ENCODE measurements around the gene MAP2K4. TPM values are rescaled to one million over a fixed set of nuclear protein-coding genes. Genes with fewer than 3 reads are reported as not detected.

The MAP2K4 gene
- polyA plus RNA-seq, 1 donor, result 29.0 TPM

DNA sequence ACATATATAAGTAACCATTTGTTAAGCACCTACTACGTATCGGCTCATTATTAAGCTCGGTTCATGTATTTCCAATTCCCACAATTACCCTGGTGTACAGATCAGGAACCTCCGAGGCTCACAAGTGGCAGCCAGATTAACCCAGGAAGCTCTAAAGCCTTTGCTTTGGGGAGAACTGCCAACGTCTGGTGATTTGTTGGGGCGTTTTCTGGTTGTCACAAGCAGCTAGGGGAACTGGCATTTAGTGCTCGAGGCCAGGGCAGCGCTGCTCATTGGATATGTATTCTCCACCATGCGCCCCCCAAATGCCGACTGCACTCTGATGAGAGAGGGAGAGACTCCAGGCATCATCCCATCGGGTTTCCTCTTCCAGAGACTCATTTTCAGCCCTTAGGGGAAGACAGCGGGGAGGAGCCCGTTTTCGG is 23.9 kb upstream of the MAP2K4 start:
- no peaks in the 10 kb centered on the region for H3K4me1 ChIP-seq (ENCODE audit: control insufficient read depth, insufficient read depth, low read length)
- no CpG with 5 or more reads among the region's 14 CpGs for WGBS (ENCODE audit: insufficient coverage, low lambda C conversion rate)
- peak in 1 of 2 donors; percentile 19 for DNase-seq
- peaks cover 8% of the 10 kb centered on the region for H3K36me3 ChIP-seq (ENCODE audit: control insufficient read depth, insufficient read depth, low read length)
- H3K27ac ChIP-seq (ENCODE audit: low read length), result peak overlapping the region; percentile 93
- peak overlapping the region; percentile 85 for H3K4me3 ChIP-seq (ENCODE audit: low read length)
- H3K27me3 ChIP-seq (ENCODE audit: control insufficient read depth, insufficient read depth, low read length), result no peaks in the 10 kb centered on the region
- H3K9me3 ChIP-seq (ENCODE audit: control insufficient read depth, low read depth, low read length), result no peaks in the 10 kb centered on the region

DNA sequence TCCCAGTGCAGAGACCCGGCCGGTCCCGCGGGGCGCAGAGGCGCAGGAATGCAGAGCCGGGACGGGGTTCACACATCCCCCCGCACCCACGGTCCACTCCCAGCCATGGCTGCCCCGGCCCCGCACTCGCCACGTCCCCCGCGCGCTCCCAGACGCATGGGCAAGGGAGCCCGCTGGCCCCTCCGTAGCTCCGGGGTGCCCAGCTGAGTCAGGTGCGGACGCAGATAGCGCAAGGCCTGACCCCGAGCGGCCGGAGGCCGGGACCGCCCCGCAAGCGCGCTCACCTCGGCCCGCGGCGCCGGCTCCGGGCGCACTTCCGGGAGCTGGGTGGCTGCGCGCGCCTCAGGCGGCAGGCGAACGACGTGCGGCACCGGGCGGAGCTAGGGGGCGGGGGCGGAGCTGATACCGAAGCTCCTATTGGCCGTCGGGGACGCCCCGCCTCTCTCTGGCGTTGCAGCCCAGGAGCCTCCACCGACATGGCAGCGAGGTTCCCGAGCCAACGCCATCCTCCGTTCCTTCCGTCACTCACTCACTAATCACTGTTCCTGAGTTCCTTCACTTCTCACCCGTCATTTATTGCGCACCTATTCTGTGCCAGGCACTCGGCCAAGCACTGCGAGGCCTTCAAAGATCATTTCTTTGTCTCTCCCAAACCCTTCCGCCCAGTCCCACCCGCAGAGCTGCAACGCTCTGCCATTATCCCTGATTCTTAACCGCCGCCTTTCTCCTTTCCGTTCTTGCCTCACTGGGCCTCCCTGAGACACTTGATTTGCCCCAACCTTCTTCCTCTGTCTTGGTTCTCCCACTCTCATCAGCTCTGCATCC is 23.3 kb upstream of the MAP2K4 start, which contains the start of gene ZNF18:
Gene ZNF18 (minus strand): TSS at position 329 of the 825 bp plus-strand sequence. CDS start 4,646 bp downstream, outside the sequence.
- peak within 1 kb of the TSS; percentile 92 for H3K4me3 ChIP-seq (ENCODE audit: low read length)
- H3K36me3 ChIP-seq (ENCODE audit: control insufficient read depth, insufficient read depth, low read length), result peaks cover 2% of the 10 kb centered on the region
- H3K27ac ChIP-seq (ENCODE audit: low read length), result peak within 1 kb of the TSS; percentile 93
- H3K9me3 ChIP-seq (ENCODE audit: control insufficient read depth, low read depth, low read length), result no peaks in the 10 kb centered on the region
- 0% methylated on average over 4 of the region's 74 CpGs for WGBS (ENCODE audit: insufficient coverage, low lambda C conversion rate)
- H3K27me3 ChIP-seq (ENCODE audit: control insufficient read depth, insufficient read depth, low read length), result no peaks in the 10 kb centered on the region
- no peaks in the 10 kb centered on the region for H3K4me1 ChIP-seq (ENCODE audit: control insufficient read depth, insufficient read depth, low read length)
- DNase-seq, result peak; percentile 97

DNA sequence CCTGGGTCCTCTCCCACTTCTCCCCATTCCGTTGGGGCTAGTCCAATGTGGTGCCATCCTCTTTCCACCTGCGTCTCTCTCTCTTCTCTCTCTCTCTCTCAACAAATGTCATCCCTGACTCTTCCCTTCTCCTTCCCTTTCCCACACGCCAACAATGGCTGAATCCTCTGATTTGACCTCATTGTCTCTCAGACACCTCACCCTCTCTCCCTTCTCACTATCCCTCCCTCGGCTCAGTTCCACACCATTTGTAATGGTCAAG is 22.8 kb upstream of the MAP2K4 start:
- Histone ChIP-seq H3K36me3 (ENCODE audit: control insufficient read depth, insufficient read depth, low read length) (no peaks in the 10 kb centered on the region), H3K27me3 (ENCODE audit: control insufficient read depth, insufficient read depth, low read length) (no peaks in the 10 kb centered on the region), H3K9me3 (ENCODE audit: control insufficient read depth, low read depth, low read length) (no peaks in the 10 kb centered on the region), H3K4me3 (ENCODE audit: low read length) (peak overlapping the region; percentile 92), H3K4me1 (ENCODE audit: control insufficient read depth, insufficient read depth, low read length) (no peaks in the 10 kb centered on the region), H3K27ac (ENCODE audit: low read length) (peak overlapping the region; percentile 78)
- no CpG with 5 or more reads among the region's 4 CpGs for WGBS (ENCODE audit: insufficient coverage, low lambda C conversion rate)
- DNase-seq, result no peak

DNA sequence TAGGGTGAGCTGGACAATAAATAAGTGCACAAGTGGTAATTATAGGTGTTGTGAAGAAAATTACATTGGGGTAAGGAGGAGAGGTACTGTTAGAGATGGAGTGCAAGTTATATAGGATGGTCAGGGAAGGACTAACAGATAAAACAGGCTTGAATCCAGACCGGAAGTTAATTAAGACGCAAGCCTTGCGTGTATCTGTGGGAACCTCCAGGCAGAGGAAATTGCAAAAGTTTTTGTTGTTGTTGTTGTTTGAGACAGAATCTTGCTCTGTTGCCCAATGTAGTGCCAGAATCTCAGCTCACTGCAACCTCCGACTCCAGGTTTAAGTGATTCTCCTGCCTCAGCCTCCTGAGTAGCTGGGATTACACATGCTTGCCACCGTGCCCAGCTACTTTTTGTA is 21.0 kb upstream of the MAP2K4 start:
- Histone ChIP-seq H3K27me3 (ENCODE audit: control insufficient read depth, insufficient read depth, low read length) (no peaks in the 10 kb centered on the region), H3K27ac (ENCODE audit: low read length) (no peak overlapping the region), H3K4me1 (ENCODE audit: control insufficient read depth, insufficient read depth, low read length) (no peaks in the 10 kb centered on the region), H3K36me3 (ENCODE audit: control insufficient read depth, insufficient read depth, low read length) (no peaks in the 10 kb centered on the region), H3K9me3 (ENCODE audit: control insufficient read depth, low read depth, low read length) (no peaks in the 10 kb centered on the region), H3K4me3 (ENCODE audit: low read length) (no peak overlapping the region)
- no peak for DNase-seq
- WGBS (ENCODE audit: insufficient coverage, low lambda C conversion rate), result no CpG with 5 or more reads among the region's 5 CpGs

DNA sequence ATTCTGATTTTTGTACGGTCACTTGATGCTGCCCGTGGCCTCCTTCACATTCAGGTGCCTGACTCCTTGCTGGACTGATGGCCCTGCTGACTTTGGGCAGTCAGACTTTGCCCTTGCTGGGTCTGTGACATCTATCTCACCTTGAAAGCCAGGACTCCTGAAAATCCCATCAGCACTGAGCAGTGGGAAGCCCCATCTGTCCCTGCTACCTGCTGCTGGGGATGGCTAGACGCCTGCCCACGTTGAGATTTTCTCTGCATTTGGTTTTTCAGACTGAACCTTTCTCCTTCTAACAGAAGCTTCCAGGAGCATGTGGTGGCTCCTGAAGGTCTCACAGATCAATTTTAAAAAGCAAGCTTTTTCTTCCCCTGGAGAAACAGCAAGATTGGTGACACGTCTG is 13.2 kb upstream of the MAP2K4 start:
- H3K4me3 ChIP-seq (ENCODE audit: low read length), result no peak overlapping the region
- no peaks in the 10 kb centered on the region for H3K4me1 ChIP-seq (ENCODE audit: control insufficient read depth, insufficient read depth, low read length)
- H3K36me3 ChIP-seq (ENCODE audit: control insufficient read depth, insufficient read depth, low read length), result no peaks in the 10 kb centered on the region
- H3K9me3 ChIP-seq (ENCODE audit: control insufficient read depth, low read depth, low read length), result no peaks in the 10 kb centered on the region
- H3K27ac ChIP-seq (ENCODE audit: low read length), result no peak overlapping the region
- H3K27me3 ChIP-seq (ENCODE audit: control insufficient read depth, insufficient read depth, low read length), result no peaks in the 10 kb centered on the region
- no CpG with 5 or more reads among the region's 5 CpGs for WGBS (ENCODE audit: insufficient coverage, low lambda C conversion rate)
- no peak for DNase-seq

DNA sequence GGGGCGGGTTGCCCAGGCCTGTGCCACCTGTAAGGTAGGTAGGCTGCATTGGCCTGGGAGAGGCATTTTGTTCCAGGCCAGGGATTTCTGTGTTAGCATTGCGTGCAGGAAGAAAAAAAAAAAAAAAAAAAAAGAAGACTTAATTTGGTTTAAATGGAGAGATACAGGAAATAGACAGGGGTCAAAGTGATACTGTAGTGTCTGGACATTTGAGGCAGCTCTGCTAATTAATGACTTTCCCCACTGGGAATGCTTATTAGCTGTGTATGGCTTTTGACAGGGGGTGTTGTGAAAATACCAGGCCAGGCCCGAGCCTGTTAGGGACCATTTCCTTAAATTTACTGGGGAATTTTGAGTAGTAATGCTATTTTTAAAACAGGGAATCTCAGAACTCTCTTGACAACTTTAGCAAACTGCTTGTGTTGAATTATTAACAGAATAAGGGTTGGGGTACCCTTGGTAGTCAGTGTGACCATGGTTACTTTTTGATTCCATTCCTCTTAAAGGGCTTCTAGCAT is 1.0 kb downstream of the MAP2K4 start:
- 0% methylated on average over 1 of the region's 3 CpGs for WGBS (ENCODE audit: insufficient coverage, low lambda C conversion rate)
- Histone ChIP-seq H3K27ac (ENCODE audit: low read length) (no peak overlapping the region), H3K36me3 (ENCODE audit: control insufficient read depth, insufficient read depth, low read length) (no peaks in the 10 kb centered on the region), H3K4me1 (ENCODE audit: control insufficient read depth, insufficient read depth, low read length) (peaks cover 5% of the 10 kb centered on the region), H3K27me3 (ENCODE audit: control insufficient read depth, insufficient read depth, low read length) (peaks cover 5% of the 10 kb centered on the region), H3K4me3 (ENCODE audit: low read length) (peak overlapping the region; percentile 48), H3K9me3 (ENCODE audit: control insufficient read depth, low read depth, low read length) (no peaks in the 10 kb centered on the region)
- no peak for DNase-seq

DNA sequence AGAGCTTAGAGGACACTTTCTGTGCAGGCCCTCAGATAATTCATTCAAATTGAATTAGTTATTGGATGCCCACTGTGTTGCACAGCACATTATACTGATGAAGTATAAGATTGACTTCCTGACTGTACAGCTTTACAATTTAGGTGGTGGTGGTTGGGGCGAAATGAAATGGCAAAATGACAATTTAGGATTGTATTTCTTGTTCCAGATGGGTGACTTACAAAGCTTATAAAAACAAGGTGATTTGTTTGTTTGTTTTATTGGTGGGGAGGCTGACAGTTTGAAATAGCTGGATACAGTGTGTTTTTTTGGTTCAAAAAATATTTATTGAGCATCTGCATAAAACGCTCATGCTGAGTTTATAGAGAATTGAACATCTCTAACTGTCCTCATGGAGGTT is 1.6 kb downstream of the MAP2K4 start:
- Histone ChIP-seq H3K27me3 (ENCODE audit: control insufficient read depth, insufficient read depth, low read length) (peaks cover 5% of the 10 kb centered on the region), H3K36me3 (ENCODE audit: control insufficient read depth, insufficient read depth, low read length) (no peaks in the 10 kb centered on the region), H3K27ac (ENCODE audit: low read length) (no peak overlapping the region), H3K4me1 (ENCODE audit: control insufficient read depth, insufficient read depth, low read length) (peaks cover 5% of the 10 kb centered on the region), H3K9me3 (ENCODE audit: control insufficient read depth, low read depth, low read length) (no peaks in the 10 kb centered on the region), H3K4me3 (ENCODE audit: low read length) (no peak overlapping the region)
- WGBS (ENCODE audit: insufficient coverage, low lambda C conversion rate), result no CpG with 5 or more reads among the region's 2 CpGs
- no peak for DNase-seq

DNA sequence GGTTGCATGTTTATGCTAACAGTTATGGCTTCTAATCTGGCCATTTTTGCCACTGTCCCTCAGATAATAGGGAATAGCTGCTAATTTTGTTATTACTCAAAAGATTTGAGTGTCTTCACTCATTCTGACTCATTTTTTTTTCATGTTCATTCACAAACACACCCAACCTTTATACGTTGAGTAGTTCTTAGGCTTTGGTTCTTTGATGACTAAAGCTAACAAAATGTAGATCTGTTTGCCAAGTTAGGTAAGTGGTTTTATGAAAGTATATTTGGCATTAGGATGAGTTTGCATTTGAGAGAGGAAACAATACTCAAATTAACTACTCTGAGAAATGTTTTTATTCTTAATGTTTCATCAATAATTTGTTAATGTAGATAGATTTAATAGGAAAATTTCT is 3.6 kb downstream of the MAP2K4 start:
- H3K27ac ChIP-seq (ENCODE audit: low read length), result no peak overlapping the region

DNA sequence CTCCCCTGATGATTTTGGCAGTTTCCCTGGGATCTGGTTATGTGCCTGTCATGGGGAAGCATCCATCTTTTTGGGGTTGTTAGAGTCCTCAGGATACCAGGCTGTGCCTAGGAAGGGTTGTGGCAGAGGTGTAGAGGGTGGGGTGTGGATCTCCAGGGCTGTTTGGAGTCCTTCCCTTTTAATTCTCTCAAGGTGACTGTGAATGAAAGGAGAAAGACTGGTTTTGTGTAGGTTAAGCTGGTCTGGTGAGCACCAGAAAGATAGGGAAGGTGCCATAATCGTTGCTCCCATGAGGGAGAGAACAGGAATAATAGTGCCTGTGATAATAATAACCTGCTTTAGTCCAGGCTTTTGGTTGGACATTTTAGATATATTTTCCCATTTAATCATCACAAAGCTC is 7.0 kb downstream of the MAP2K4 start:
- no peak for DNase-seq
- Histone ChIP-seq H3K27me3 (ENCODE audit: control insufficient read depth, insufficient read depth, low read length) (no peaks in the 10 kb centered on the region), H3K4me1 (ENCODE audit: control insufficient read depth, insufficient read depth, low read length) (no peaks in the 10 kb centered on the region), H3K4me3 (ENCODE audit: low read length) (no peak overlapping the region), H3K27ac (ENCODE audit: low read length) (no peak overlapping the region), H3K36me3 (ENCODE audit: control insufficient read depth, insufficient read depth, low read length) (no peaks in the 10 kb centered on the region), H3K9me3 (ENCODE audit: control insufficient read depth, low read depth, low read length) (no peaks in the 10 kb centered on the region)
- WGBS (ENCODE audit: insufficient coverage, low lambda C conversion rate), result 100% methylated on average over 1 of the region's 1 CpG

More for the DNA sequence above, 3.6 kb downstream of the MAP2K4 start:
- 40% methylated on average over 1 of the region's 1 CpG for WGBS (ENCODE audit: insufficient coverage, low lambda C conversion rate)
- no peak for DNase-seq
- H3K4me1 ChIP-seq (ENCODE audit: control insufficient read depth, insufficient read depth, low read length), result peaks cover 5% of the 10 kb centered on the region
- no peaks in the 10 kb centered on the region for H3K9me3 ChIP-seq (ENCODE audit: control insufficient read depth, low read depth, low read length)
- H3K4me3 ChIP-seq (ENCODE audit: low read length), result no peak overlapping the region
- peaks cover 5% of the 10 kb centered on the region for H3K27me3 ChIP-seq (ENCODE audit: control insufficient read depth, insufficient read depth, low read length)
- H3K36me3 ChIP-seq (ENCODE audit: control insufficient read depth, insufficient read depth, low read length), result no peaks in the 10 kb centered on the region

DNA sequence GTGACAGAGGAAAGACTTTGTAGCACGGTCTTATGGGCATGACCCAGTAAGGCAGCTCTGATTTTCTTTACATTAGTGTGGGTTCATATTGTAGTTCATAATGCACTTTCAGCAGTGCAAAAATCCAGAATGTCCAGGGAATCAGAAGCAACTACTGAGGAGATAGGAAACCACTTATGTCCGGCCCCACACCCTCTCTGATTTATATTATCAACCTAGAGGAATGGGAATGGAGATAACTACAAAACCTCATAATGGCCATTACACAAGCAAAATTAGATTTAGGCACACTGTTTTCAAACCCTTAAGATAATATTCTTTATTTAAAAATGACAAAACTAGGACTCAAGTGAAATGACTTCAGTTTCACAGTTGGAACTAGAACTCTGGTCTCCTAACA is 7.9 kb downstream of the MAP2K4 start:
- no peak overlapping the region for H3K27ac ChIP-seq (ENCODE audit: low read length)
- H3K36me3 ChIP-seq (ENCODE audit: control insufficient read depth, insufficient read depth, low read length), result no peaks in the 10 kb centered on the region
- no peak overlapping the region for H3K4me3 ChIP-seq (ENCODE audit: low read length)
- no CpG with 5 or more reads among the region's 2 CpGs for WGBS (ENCODE audit: insufficient coverage, low lambda C conversion rate)
- no peaks in the 10 kb centered on the region for H3K27me3 ChIP-seq (ENCODE audit: control insufficient read depth, insufficient read depth, low read length)
- no peak for DNase-seq
- H3K9me3 ChIP-seq (ENCODE audit: control insufficient read depth, low read depth, low read length), result no peaks in the 10 kb centered on the region
- H3K4me1 ChIP-seq (ENCODE audit: control insufficient read depth, insufficient read depth, low read length), result no peaks in the 10 kb centered on the region

DNA sequence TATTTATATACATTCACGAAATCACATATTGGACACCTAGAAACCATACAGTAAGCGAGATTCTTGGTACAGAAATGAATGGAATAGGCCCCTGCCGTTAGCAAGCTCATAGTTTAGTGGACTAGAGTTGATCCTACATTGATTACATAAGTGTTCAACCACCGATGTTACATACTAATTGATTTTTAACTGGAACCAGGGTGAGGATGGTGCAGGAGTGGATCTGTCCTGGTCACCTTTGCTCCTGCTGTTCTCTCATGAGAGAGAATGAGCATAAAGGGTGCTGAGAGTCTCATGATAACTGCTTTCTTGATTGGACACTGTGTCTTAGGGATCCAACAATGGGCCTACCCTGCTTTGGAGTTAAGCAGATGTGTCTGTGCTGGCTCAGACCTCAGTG is 13.9 kb downstream of the MAP2K4 start:
- Histone ChIP-seq H3K27me3 (ENCODE audit: control insufficient read depth, insufficient read depth, low read length) (no peaks in the 10 kb centered on the region), H3K9me3 (ENCODE audit: control insufficient read depth, low read depth, low read length) (no peaks in the 10 kb centered on the region), H3K4me1 (ENCODE audit: control insufficient read depth, insufficient read depth, low read length) (no peaks in the 10 kb centered on the region), H3K36me3 (ENCODE audit: control insufficient read depth, insufficient read depth, low read length) (peaks cover 6% of the 10 kb centered on the region), H3K4me3 (ENCODE audit: low read length) (no peak overlapping the region), H3K27ac (ENCODE audit: low read length) (no peak overlapping the region)
- WGBS (ENCODE audit: insufficient coverage, low lambda C conversion rate), result no CpG with 5 or more reads among the region's 4 CpGs
- no peak for DNase-seq

Data from large intestine (tissue), 3 donors.